ENCODE results near the gene CD247.

CD247 gene

DNA sequence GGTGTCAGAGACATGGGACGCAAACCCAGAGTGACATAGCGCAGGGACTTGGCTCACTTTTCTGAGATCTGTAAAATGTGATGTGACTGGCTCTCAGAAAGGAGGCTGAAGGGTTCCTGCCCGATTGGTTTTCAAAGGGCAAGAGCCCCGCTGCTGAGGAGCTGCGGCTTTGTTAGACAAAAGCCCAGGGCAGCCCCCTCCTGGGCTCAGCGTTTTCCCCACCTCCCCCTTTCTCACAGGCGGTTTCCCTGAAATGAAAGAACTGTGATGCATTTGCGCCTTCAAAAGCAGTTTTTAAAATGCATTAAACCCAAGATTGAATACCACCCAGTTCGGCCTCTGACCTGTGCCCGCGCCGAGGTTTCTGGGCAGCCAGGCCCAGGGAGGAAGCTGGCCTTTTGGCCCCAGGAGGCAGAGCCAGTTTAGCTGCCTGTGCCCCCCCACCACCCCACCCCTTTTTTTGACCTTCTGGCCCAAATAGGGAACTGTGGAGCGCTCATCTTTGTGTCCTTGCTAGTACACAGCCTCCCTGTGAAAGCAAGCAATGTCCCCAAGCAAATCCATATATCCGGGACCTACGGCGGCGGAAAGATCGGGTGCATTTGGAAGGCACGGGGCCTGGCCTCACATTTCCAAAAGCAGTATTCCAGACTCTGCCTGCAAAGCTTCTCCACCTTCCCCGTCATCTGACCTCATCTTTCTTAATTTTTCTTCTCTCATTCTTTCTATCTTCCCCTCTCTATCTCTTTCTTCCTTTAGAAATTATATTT lies 28.6 kb downstream of the CD247 start:
- DNase-seq (ENCODE audit: low read depth), result no peak

DNA sequence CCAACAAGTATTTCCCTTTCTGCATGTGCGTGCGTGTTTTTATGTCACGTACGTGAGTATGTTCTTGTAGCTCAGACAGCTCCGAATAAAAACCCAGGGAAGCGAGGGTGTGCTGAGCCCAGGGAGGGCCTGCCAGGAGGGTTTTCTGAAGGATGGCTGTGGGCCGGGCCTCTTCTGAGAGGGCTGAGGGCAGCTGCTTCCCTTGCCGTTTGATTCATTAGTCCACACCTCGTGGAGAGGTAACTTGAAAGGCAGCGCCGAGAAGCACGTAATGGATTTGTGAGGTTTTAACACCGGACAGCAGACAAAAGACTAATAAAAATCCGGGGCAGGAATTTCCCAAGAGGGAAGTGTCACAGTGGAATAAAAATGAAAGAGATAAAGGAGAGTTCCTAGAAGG lies 29.5 kb downstream of the CD247 start:
- DNase-seq (ENCODE audit: low read depth), result no peak

DNA sequence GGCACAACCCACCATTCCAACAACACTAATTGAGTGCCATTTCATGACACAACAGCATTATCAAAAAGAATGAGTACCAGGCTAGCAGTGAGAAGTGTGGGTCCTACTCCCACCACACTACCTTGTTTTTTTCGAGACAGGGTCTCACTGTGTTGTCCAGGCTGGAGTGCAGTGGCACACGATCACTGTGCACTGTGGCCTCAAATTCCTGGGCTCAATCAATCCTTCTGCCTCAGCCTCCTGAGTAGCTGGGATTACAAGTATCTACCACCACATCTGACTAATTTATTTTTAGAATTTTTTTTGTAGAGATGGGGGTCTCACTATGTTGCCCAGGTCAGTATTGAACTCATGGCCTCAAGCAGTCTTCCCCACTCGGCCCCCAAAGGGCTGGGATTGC lies 30.7 kb downstream of the CD247 start:
- no peak for DNase-seq (ENCODE audit: low read depth)

DNA sequence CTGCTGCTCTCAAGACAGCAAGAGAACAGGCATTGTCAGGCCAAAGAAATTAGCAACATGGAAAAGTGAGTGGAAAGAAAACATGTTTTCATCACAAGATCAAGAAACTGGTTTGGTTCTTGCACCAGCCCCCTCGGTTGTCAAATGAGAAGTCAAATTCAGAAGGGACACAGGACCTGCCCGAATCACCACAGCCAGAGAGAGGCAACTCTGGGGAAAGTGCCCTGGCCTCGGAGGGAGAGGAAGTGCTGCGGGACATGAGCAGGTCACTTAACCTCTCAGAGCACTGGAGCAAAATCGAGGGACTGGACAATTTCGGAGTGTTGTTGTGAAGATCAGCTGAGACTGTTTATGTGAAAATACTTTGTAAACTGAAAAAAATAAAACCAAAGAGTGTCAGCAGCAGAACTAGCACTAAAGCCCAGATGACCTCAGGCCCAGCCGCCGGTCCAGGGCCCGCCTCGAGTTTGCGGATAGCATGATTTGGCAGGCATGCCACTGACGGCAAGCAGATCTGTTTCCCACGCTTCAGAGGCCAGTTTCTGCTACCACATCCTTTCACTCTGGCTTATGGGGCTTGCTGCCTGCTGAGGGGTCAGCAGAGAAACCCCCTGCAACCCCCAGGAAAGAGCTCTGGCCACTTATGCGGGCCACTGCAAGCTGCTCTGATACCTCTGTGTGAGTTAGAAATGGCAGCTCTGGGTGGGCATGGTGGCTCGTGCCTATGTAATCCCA lies 32.1 kb downstream of the CD247 start:
- DNase-seq (ENCODE audit: low read depth), result no peak

DNA sequence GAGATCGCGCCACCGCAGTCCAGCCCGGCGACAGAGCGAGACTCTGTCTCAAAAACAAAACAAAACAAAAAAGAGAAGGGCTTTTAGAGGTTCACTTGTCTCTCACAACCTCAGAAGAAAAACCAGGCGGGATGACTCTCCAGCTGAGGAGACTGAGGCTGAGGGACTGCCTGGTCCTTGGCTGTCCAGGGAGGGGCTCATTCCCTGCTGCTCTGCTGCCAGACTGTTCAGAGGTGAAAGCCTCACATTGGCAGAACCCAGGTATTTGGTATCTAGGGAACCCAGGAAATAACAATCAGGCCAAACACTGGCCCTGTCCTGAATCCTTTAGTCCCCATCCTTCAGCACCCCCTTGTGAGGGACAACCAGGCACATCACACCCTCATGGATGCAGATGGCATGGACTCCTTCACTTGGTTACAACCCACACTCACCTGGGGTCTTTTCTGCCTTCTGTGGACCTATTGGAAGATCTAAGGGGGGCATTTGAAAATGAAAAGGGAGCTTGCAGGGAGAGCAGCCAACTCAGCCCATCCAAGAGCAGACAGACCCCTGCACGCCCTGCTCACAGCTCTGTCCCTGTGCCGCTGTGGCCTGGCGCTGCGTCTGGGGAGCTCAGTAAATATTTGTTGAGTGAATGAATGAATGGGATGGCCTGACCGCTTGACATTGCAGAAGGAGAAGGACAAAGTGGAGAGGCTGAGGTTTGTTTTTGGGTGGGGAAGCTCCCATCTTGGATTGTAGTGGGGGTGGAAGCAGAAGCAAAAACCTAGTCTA lies 33.4 kb downstream of the CD247 start:
- DNase-seq (ENCODE audit: low read depth), result no peak

DNA sequence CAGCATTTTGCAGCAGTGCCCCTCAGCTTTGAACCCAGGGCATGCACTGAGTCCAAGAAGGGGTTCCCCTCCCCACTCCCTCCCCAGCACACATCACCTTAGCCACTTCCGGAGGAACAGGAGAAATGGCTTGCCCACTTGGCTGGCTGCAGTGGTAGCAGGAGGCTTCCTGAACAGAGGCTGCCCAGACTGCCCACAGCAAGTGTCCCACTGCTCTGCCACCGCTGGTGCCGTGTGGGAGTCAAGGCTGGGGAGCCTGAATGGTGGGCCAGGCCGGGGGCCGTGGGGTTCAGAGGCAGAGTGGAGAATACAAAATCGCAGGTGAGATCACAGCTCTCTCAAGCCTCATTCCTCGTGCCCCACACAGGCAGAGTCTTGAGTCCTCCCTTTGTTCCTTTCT lies 34.5 kb downstream of the CD247 start:
- DNase-seq (ENCODE audit: low read depth), result no peak

DNA sequence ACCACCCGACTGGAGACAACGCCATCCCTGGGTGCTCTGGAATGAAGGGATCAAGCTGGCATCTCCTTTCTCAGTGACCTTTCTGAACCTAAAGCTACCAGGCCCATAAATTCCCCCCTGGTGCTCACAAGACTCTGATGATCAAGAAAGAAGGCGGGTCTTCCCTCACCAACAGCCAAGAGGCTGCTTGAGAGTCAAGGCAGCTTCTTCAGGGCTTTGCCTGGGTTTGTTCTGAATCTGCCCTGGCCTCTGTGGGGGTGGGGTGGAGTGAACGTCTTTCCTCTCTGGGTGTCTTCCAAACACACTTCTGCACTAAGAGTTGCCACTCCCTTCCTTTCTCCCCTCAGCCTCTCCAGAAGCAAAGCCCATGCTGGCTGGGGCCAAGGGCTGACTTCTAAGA lies 36.1 kb downstream of the CD247 start:
- no peak for DNase-seq (ENCODE audit: low read depth)

DNA sequence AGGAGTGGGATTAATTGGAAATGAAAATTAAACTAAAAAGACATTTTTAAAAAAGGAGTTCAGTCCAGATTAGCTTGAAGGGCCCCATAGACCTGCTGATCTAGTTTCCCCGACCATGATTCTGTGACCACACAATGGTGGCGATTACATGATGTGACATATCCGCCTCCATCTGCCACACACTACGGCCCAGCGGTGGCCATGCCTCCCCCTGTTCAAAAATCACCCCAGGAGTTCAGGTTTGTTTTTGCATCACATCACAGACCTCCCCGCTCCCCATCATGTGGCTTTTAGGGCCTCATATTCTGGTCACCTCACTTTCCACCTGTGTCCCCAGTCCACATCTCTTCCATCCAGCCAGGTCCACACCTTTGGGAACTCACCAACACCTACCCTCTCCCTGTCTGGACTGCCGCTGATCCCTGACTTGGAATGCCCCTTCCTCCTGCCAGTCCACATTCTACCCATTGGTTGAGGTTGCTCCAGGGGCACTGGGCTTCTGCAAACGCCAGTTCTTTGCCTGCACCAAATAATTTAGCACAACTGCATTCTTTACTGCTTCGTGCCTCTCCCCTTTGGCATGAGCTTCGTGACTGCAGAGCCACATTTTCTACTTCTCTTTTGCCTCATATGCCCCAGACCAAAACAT lies 38.9 kb downstream of the CD247 start:
- no peak for DNase-seq (ENCODE audit: low read depth)

DNA sequence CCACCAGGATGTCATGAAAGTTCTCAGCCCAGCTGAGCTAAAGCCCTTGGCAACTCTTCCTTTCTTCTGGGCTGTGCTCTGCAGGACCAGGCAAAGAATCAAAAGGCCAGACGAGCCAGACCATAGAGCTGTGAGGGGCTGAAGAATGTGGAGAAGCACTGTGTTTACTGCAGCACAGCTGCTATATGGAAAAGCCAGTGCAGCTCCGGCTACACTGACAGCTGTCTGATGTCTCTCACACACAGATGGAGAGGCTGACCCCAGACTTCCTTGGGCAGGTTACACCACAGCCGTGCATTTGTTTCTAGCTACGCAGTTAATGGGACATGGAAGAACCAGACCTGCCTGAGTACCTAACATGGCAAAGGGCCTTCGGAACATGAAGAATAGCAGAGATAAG lies 40.3 kb downstream of the CD247 start:
- DNase-seq (ENCODE audit: low read depth), result no peak

DNA sequence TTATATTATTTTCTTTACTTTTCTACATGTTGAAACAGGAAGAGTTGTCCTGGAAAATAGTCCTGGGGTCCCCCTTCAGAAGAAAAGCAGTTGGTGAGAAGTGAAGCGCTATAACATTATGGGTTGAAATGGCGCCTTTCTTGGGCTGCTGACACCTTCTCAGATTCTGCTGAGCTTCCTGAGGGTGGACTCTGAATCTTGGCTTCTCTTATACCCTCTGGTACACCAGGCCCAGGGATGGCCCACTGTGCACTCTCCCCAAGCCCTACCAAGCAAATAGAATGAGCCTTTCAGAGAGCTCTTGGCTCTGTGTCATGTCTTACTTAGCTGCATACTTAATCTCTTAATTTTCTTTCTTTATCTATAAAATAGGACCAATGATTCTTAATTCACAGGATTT lies 42.3 kb downstream of the CD247 start:
- no peak for DNase-seq (ENCODE audit: low read depth)

DNA sequence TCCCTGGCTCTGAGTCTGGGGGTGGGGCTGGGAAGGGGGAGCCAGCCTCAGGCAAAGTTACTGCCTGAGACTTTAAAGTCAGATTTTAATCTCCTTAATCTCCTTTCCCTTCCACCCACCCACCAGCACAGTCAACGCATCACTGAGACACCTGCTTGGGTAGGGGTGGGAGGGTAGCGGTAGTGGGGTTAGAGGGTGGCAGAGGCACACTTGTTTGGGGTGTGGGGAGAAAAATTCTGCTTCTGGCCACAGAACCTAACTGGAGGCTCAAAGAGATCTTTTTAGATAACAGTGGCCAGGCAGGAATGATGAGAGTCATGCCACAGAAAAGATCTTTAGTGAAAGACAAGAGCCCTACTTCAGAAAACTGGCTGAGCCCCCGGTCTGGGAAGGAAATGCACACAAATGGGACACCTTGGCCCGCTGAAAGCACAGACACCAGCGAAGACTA lies 44.1 kb downstream of the CD247 start:
- peak; percentile 63 for DNase-seq (ENCODE audit: low read depth)

DNA sequence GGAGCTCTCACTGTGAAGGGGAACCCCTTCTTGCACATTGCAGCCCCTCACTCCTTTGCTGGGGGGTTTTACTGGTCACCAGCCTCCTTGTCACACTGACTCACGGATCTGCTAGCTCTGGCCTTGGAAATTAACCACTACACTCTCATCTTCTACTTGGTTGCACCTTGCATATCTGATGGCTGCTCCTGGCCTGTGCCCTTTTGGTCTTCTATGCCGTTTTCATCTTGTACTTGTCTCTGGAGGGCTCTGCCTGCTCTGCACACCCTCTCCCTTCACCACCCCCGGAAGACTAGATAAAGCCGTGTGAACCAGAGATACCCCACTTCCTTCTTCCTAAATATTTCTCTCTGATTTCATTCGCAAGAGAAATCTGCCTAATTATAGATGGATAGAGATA lies 44.6 kb downstream of the CD247 start:
- no peak for DNase-seq (ENCODE audit: low read depth)

DNA sequence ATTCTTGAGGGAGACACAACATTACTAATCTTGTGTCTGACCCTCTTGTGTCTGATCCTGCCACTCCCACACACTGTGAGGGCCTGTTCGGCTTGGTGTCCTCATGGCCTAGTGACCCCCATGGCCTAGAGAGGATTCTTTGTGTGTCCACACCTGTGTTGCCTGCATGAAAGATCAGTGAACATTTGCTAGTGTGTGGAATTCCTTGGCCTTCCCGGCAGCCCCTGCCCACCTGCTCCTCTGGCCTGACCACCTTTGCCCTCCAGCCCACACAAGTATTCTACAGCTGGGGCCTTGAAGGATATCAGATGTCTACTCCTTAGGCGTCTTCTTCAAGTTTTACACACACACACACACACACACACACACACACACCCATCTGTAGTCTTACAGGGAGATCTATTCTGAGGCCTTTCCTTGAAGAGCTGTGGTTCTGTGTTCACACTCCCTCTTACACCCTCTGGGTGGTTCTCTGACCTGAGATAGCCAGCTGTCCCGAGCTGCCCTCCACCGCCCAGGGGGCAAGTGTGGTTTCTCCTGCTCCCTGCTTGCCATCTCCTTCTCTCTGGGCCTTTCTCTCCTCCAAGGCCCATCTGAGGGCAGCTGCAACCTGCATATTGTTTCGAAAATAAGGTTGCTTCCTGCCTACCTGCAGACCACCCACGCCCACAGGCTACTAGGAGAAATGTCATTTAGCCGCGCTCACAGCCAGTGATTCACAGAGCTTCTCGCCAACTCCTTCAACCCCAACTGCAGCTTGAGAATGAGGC lies 45.4 kb downstream of the CD247 start:
- peak; percentile 64 for DNase-seq (ENCODE audit: low read depth)

DNA sequence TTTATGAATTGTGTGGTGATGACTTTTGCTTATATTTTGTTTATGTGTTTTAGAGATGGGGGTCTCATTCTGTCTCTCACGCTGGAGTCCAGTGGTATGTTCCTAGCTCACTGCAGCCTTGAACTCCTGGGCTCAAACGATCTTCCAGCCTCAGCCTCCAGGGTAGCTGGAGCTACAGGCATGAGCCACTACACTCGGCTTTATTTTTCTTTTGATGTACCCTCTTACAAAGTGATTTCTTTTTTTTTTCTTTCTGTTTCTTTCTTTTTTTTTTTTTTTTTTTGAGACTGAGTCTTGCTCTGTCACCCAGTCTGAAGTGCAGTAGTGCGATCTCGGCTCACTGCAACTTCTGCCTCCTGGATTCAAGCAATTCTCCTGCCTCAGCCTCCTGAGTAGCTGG lies 46.8 kb downstream of the CD247 start:
- no peak for DNase-seq (ENCODE audit: low read depth)

DNA sequence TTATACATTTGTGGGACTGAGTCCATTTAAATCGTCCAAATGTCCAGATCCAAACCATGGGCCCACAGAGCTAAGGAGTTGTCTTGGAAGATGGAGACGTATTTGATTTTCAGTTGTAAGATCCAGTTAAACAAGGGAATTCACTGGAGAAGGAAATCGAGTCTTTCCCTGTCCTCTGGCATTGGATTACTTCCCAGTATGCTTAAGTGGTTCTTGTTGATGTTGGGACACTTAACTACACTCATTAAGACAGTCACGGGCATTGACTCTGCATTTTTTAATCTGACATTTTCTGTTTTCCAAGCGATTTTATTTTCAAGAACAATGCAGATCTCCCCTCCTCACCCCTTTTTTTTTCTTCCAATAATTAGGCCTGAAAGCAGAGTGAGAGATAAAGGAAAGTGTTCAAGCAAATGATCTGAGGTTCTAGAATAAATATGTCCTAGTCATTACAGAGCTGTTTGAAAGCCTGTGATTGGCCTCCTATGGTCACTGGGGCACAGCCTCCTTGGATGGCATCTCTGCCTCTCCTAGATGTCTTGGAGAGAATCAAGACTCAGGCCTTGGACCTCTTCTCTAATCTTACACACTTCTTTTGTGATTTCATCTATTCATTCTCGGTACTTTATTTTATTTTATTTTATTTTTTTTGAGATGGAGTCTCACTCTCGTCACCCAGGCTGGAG lies 48.9 kb downstream of the CD247 start:
- DNase-seq (ENCODE audit: low read depth), result no peak

DNA sequence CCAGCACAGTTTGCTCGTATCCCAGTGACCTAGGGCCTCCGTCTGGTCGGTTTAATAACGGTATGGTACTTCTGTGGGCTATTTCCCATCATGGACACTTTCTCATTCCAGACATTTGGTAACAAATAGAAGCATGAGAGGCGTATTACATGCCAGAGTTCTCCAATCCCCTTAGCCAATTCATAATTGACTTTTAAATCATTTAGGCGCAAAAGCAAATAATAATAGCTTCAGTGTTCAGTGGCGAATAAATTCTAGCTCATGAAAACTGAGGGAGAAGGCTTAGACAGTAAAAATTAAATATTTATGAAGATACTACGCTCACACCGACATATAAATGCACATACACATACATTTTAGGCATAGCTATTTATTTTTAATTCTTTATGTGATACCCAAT lies 50.6 kb downstream of the CD247 start:
- no peak for DNase-seq (ENCODE audit: low read depth)

DNA sequence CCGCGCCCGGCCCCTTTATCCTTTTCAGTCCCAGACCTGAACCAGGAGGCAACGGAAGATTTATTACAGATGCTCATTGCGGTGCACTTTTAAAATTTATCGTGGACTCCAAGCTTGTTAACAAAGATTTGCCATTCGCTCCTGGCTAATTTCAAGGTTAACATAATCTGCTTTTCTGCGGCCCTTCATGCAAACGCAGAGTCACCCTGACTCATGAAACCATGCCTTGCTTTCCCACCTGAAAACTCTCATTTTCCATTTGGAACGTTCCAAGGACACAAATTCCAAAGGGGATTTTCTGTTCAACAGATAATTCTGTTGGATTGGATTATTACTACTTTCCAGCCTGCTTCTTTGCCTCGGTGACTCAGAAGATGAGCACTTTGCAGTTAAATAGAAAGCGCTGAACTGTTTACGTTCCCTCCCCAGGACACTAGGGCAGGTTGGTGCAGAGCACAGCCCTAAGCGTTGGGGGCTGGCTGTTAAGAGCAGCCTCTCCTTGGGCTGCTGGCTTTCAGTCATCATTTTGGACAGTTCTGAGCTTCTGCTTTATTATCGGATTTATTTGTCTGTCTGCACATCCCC lies 51.1 kb downstream of the CD247 start:
- DNase-seq (ENCODE audit: low read depth), result no peak

DNA sequence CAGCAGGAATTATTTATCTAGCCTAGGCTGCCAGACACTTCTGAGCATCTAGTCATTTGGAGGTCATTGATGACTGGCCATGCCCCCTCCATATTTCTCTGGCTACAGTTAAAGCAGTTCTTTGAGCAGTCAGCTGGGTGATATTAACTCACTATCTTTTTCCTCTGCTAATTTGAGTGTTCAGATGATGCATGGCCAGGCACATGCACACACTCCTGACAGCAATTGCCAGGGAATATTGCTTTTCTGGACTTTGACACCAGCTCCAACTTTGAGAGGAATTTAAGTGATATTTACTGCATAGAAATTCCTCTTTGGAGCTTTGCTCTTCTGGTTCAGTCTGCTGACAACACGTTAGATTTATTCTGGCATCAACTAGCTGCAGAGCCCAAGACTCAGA lies 52.6 kb downstream of the CD247 start:
- no peak for DNase-seq (ENCODE audit: low read depth)

DNA sequence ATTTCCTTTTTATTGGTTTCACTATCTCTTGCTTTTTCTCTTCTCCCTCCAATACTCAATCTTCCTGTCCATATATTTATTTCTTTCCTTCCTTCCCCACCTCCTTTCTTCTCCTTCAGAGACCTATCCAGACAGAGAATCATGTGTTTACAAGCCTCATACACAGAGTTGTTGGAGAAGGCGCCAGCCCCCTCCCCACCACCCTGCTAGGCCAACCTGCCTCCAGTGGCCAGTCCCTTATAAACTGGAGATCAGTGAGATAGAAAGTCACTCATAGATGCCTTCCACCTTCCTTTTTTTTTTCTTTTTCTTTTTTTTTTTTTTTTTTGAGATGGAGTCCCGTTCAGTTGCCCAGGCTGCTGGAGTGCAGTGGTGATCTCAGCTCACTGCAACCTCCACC lies 53.3 kb downstream of the CD247 start:
- no peak for DNase-seq (ENCODE audit: low read depth)

DNA sequence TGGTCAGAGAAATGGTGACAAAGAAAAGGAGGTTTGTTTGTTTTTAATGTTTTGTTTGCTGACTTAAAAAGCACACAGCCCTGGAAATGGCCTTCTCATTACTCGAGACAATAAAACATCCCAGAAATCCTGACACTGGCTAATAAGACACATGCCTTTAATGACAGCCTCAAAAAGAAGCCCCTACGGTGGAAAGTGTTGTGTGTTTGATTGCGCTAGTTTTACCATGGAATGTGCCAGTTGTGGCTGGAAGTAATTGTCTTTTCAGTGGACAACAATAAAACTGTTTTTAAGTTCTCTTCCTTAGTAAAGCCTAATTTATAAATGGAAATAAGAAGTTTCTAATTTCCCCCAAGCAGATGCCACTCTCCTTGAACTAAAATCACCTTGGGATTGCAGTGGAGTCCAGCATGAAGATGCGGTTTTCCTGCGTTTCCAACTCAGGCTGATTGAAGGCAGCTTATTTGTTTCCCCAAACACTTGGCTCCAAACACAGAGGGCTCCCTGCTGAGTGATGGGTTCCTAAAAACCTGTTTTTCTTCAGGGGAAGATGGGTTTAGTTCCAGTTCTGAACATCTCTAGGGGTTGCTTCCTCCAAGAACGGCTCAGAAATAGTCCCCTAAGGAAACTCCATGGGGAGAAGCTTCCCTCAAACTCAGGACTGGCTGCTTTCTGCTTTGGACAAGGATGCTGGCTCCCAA lies 54.3 kb downstream of the CD247 start:
- DNase-seq (ENCODE audit: low read depth), result no peak

Data from stimulated activated CD4-positive, alpha-beta T cell treated with anti-CD3 and anti-CD28 coated beads, Interleukin-2, amount 100 ng/mL, for 4 hours (primary cell).